Measurements from ENCODE around the gene OSBPL7. TPM values are rescaled to one million over a fixed set of nuclear protein-coding genes. Genes with fewer than 3 reads are reported as not detected.

The OSBPL7 gene
- total RNA-seq, 6 experiments from 2014 or later: 0.62 to 2.2 (median 1.4) TPM

GRCh38 chr17:47808036-47808829, 13.4 kb downstream of the OSBPL7 start:
- no CpG with 5 or more reads among the region's 20 CpGs for WGBS (ENCODE audit: insufficient coverage, low coverage, low lambda C conversion rate, missing lambda C conversion rate)
- DNase-seq (no peak), ATAC-seq (no peak)
- H3K4me1 ChIP-seq: no peaks in the 10 kb centered on the region
- no peak overlapping the region for H3K27ac ChIP-seq
- no peaks in the 10 kb centered on the region for H3K9me3 ChIP-seq
- H3K27me3 ChIP-seq: no peaks in the 10 kb centered on the region
- TF ChIP-seq POLR2A (IDR thresholded peaks at IDR 0.05) (no peak), CTCF (IDR thresholded peaks at IDR 0.05) (no peak)
- H3K36me3 ChIP-seq: no peaks in the 10 kb centered on the region
- intact Hi-C loops (cut with DNase I): loop anchor here in 1 of 2 donors (10.0 kb wide), 1 partner anchor 103 kb away; no protein-coding TSS in a partner anchor
- H3K4me3 ChIP-seq: no peak overlapping the region

- TF ChIP-seq POLR2A (IDR thresholded peaks at IDR 0.05) (no peak), CTCF (IDR thresholded peaks at IDR 0.05) (no peak)
- 83% methylated on average over 4 of the region's 11 CpGs for WGBS (ENCODE audit: insufficient coverage, low coverage, low lambda C conversion rate, missing lambda C conversion rate)
- no peaks in the 10 kb centered on the region for H3K27me3 ChIP-seq
- H3K36me3 ChIP-seq: no peaks in the 10 kb centered on the region
- DNase-seq (peak in 1 of 3 donors; percentile 28), ATAC-seq (no peak)
- no peaks in the 10 kb centered on the region for H3K9me3 ChIP-seq
- no peak overlapping the region for H3K4me3 ChIP-seq
- H3K27ac ChIP-seq: no peak overlapping the region
- intact Hi-C loops (cut with DNase I): loop anchor here in 1 of 2 donors (10.0 kb wide), 1 partner anchor 103 kb away; no protein-coding TSS in a partner anchor
- no peaks in the 10 kb centered on the region for H3K4me1 ChIP-seq
Observed at GRCh38 chr17:47807421-47807820, 14.2 kb downstream of the OSBPL7 start.

GRCh38 chr17:47806913-47807255, 14.7 kb downstream of the OSBPL7 start:
- Histone ChIP-seq H3K9me3 (no peaks in the 10 kb centered on the region), H3K4me3 (no peak overlapping the region), H3K36me3 (no peaks in the 10 kb centered on the region), H3K27me3 (no peaks in the 10 kb centered on the region), H3K4me1 (no peaks in the 10 kb centered on the region), H3K27ac (no peak overlapping the region)
- peak in 1 of 3 donors; percentile 24 for DNase-seq
- TF ChIP-seq POLR2A (IDR thresholded peaks at IDR 0.05) (no peak), CTCF (IDR thresholded peaks at IDR 0.05) (no peak)
- 65% methylated on average over 4 of the region's 9 CpGs for WGBS (ENCODE audit: insufficient coverage, low coverage, low lambda C conversion rate, missing lambda C conversion rate)
- intact Hi-C loops (cut with DNase I): loop anchor here in 1 of 2 donors (10.0 kb wide), 1 partner anchor 102 kb away; no protein-coding TSS in a partner anchor
- no peak for ATAC-seq

GRCh38 chr17:47806026-47806912, 15.3 kb downstream of the OSBPL7 start:
- DNase-seq (peak in 1 of 3 donors; percentile 10), ATAC-seq (no peak)
- Histone ChIP-seq H3K36me3 (no peaks in the 10 kb centered on the region), H3K4me3 (no peak overlapping the region), H3K27me3 (no peaks in the 10 kb centered on the region), H3K9me3 (no peaks in the 10 kb centered on the region), H3K27ac (no peak overlapping the region), H3K4me1 (no peaks in the 10 kb centered on the region)
- TF ChIP-seq POLR2A (IDR thresholded peaks at IDR 0.05) (no peak), CTCF (IDR thresholded peaks at IDR 0.05) (no peak)
- WGBS (ENCODE audit: insufficient coverage, low coverage, low lambda C conversion rate, missing lambda C conversion rate): 88% methylated on average over 11 of the region's 16 CpGs
- intact Hi-C loops (cut with DNase I): loop anchor here in 1 of 2 donors (10.0 kb wide), 1 partner anchor 101 kb away; no protein-coding TSS in a partner anchor
